ENCODE results near the gene CGB7. TPM values are rescaled to one million over a fixed set of nuclear protein-coding genes. Genes with fewer than 3 reads are reported as not detected.

The CGB7 gene
- total RNA-seq, 1 experiment from 2014 or later, result 1.0 TPM

DNA sequence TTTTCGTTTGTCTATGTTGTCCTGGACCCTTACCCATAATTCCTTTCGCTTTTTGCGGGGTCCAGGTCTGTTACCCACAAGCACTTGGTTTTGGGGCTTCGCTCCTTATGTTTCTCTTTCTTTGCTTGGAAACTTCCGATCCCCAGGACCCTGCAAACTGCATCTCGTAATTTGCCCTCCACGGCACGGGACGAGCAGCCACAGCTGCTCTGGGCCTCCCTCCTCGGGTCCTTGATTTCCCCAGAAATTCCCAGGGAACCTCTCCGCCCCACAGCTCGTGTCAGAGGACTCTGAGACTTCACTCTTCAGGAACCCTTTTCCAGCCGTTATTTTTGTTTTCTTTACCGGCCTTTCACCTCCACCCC is 28.3 kb upstream of the CGB7 start:
- CTCF ChIA-PET, result interaction anchor here (0.5 kb wide), 1 partner anchor 107 kb away, joined by 6 read pairs; no protein-coding TSS in a partner anchor
- TF ChIP-seq, protein P1, sequence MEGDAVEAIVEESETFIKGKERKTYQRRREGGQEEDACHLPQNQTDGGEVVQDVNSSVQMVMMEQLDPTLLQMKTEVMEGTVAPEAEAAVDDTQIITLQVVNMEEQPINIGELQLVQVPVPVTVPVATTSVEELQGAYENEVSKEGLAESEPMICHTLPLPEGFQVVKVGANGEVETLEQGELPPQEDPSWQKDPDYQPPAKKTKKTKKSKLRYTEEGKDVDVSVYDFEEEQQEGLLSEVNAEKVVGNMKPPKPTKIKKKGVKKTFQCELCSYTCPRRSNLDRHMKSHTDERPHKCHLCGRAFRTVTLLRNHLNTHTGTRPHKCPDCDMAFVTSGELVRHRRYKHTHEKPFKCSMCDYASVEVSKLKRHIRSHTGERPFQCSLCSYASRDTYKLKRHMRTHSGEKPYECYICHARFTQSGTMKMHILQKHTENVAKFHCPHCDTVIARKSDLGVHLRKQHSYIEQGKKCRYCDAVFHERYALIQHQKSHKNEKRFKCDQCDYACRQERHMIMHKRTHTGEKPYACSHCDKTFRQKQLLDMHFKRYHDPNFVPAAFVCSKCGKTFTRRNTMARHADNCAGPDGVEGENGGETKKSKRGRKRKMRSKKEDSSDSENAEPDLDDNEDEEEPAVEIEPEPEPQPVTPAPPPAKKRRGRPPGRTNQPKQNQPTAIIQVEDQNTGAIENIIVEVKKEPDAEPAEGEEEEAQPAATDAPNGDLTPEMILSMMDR (IDR thresholded peaks at IDR 0.05; ENCODE audit: unreplicated experiment), result no peak
- DNase-seq, result no peak
- intact Hi-C loops (cut with micrococcal nuclease; ENCODE audit: unreplicated experiment), result no loop called here
- Mint-ChIP-seq H3K4me1 (ENCODE audit: low read depth, unreplicated experiment) (peaks cover 30% of the 10 kb centered on the region), H3K27ac (ENCODE audit: unreplicated experiment) (peak overlapping the region; percentile 93), H3K36me3 (ENCODE audit: insufficient read depth, unreplicated experiment) (peaks cover 63% of the 10 kb centered on the region), H3K4me3 (ENCODE audit: low read depth, unreplicated experiment) (peak overlapping the region; percentile 92), H3K9me3 (ENCODE audit: low read depth, unreplicated experiment) (no peaks in the 10 kb centered on the region), H3K27me3 (ENCODE audit: unreplicated experiment) (no peaks in the 10 kb centered on the region)
- BruUV-seq (replicated peaks), result no TSS peak

- CTCF ChIA-PET, result no interaction called here
- TF ChIP-seq, protein P1 (IDR thresholded peaks at IDR 0.05; ENCODE audit: unreplicated experiment), result no peak
- H3K36me3 Mint-ChIP-seq (ENCODE audit: insufficient read depth, unreplicated experiment), result peaks cover 57% of the 10 kb centered on the region
- peak within 1 kb of the TSS; percentile 93 for H3K27ac Mint-ChIP-seq (ENCODE audit: unreplicated experiment)
- intact Hi-C loops (cut with micrococcal nuclease; ENCODE audit: unreplicated experiment), result no loop called here
- H3K27me3 Mint-ChIP-seq (ENCODE audit: unreplicated experiment), result no peaks in the 10 kb centered on the region
- peaks cover 30% of the 10 kb centered on the region for H3K4me1 Mint-ChIP-seq (ENCODE audit: low read depth, unreplicated experiment)
- H3K9me3 Mint-ChIP-seq (ENCODE audit: low read depth, unreplicated experiment), result no peaks in the 10 kb centered on the region
- no TSS peak for BruUV-seq (replicated peaks)
- DNase-seq, result peak; percentile 100
- H3K4me3 Mint-ChIP-seq (ENCODE audit: low read depth, unreplicated experiment), result peak within 1 kb of the TSS; percentile 92
Measured at GRCh38 chr19:49085020-49085867, 27.7 kb upstream of the CGB7 start, which contains the start of gene SNRNP70. TSS of gene SNRNP70 (plus strand) at chr19:49085451. CDS start at chr19:49086415, 964 bp downstream.

DNA sequence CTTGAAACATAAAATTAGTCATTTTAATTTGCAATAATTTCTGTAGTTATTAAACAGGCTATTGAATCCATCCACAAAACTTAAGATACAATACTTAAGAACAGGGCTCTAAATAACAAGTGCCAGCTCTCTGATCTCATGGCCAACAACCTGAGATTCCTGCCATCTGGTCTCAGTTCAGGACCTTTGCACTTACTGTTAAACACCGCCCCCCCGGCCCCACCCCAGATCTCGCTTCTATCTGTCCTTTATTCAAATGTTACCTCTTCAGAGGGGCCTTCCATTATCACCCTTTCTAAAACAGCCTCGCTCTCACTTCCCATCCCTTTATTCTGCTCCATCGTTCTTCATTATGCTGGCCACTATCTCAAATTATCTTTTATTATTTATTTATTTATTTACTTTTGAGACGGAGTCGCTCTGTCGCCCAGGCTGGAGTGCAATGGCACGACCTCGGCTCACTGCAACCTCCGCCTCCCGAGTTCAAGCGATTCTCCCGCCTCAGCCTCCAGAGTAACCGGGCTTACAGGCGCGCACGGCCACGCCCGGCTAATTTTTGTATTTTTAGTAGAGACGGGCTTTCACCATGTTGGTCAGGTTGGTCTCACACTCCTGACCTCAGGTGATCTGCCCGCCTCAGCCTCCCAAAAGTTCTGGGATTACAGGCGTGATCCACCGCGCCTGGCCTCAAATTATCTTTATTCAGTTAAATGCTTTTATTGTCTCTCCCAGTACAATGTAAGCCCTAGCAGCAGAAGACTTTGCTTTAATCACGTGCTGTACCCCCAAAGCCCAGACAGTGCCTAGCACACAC is 26.9 kb upstream of the CGB7 start:
- H3K27me3 Mint-ChIP-seq (ENCODE audit: unreplicated experiment), result no peaks in the 10 kb centered on the region
- BruUV-seq (replicated peaks), result no TSS peak
- peaks cover 30% of the 10 kb centered on the region for H3K4me1 Mint-ChIP-seq (ENCODE audit: low read depth, unreplicated experiment)
- DNase-seq, result no peak
- peak overlapping the region; percentile 92 for H3K4me3 Mint-ChIP-seq (ENCODE audit: low read depth, unreplicated experiment)
- TF ChIP-seq, protein P1 (IDR thresholded peaks at IDR 0.05; ENCODE audit: unreplicated experiment), result no peak
- H3K27ac Mint-ChIP-seq (ENCODE audit: unreplicated experiment), result peak overlapping the region; percentile 93
- no peaks in the 10 kb centered on the region for H3K9me3 Mint-ChIP-seq (ENCODE audit: low read depth, unreplicated experiment)
- intact Hi-C loops (cut with micrococcal nuclease; ENCODE audit: unreplicated experiment), result no loop called here
- H3K36me3 Mint-ChIP-seq (ENCODE audit: insufficient read depth, unreplicated experiment), result peaks cover 49% of the 10 kb centered on the region
- CTCF ChIA-PET, result no interaction called here

DNA sequence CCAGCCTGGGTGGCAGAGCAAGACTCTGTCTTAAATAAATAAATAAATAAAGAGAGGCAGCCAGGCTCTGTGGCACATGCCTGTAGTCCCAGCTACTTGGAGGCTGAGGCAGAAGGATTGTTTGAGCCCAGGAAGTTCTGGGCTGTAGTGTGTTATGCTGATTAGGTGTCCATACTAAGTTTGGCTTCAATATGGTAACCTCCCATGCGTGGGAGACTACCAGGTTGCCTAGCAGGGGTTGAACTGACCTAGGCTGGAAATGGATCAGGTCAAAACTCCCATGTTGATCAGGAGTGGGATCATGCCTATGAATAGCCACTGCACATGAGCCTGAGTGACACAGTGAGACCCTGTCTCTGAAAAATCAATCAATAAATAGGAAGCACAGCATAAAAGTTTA is 23.7 kb upstream of the CGB7 start:
- no peak for DNase-seq
- peaks cover 13% of the 10 kb centered on the region for H3K4me1 Mint-ChIP-seq (ENCODE audit: low read depth, unreplicated experiment)
- no peaks in the 10 kb centered on the region for H3K9me3 Mint-ChIP-seq (ENCODE audit: low read depth, unreplicated experiment)
- intact Hi-C loops (cut with micrococcal nuclease; ENCODE audit: unreplicated experiment), result no loop called here
- no TSS peak for BruUV-seq (replicated peaks)
- H3K36me3 Mint-ChIP-seq (ENCODE audit: insufficient read depth, unreplicated experiment), result peaks cover 17% of the 10 kb centered on the region
- CTCF ChIA-PET, result no interaction called here
- TF ChIP-seq, protein P1 (IDR thresholded peaks at IDR 0.05; ENCODE audit: unreplicated experiment), result no peak
- H3K4me3 Mint-ChIP-seq (ENCODE audit: low read depth, unreplicated experiment), result no peak overlapping the region
- H3K27ac Mint-ChIP-seq (ENCODE audit: unreplicated experiment), result no peak overlapping the region
- H3K27me3 Mint-ChIP-seq (ENCODE audit: unreplicated experiment), result no peaks in the 10 kb centered on the region
